Kidney (tissue), 14 donors: ENCODE results near the gene TRPV2. TPM values are rescaled to one million over a fixed set of nuclear protein-coding genes. Genes with fewer than 3 reads are reported as not detected.
"Not testable (repeated sequence)": the region's sequence is repeated elsewhere in the genome, so short reads cannot be mapped to it uniquely, and the experiment has no call there.

Experiments
- DNase-seq, 5 donors: peaks; one replicate each; pipeline ENCODE4 v3.0.0-alpha.2; 2013 to 2020
- FAIRE-seq: peaks from 2 replicates; lab custom pipeline; 2012; peaks lifted over from hg19 to GRCh38; lab: Jason Lieb, UNC
- H3K27ac ChIP-seq, 2 donors: one replicate each; pipeline ENCODE4 v1.7.0; 2013; ENCODE audit warnings: low read depth in 2 of 2, low read length in 2 of 2, inconsistent platforms in 1 of 2
- H3K27me3 ChIP-seq: one replicate; pipeline ENCODE4 v1.7.1; 2013; ENCODE audit warnings: low read length, inconsistent platforms; ENCODE audit not compliant: control insufficient read depth, insufficient read depth
- H3K36me3 ChIP-seq, 3 donors: one replicate each; pipeline versions ENCODE4 v1.7.0 to v1.7.1; 2013; ENCODE audit warnings: low read length in 3 of 3, control low read depth in 1 of 3, inconsistent platforms in 1 of 3; ENCODE audit not compliant: insufficient read depth in 3 of 3, control insufficient read depth in 2 of 3
- H3K4me1 ChIP-seq, 3 donors: one replicate each; pipeline versions ENCODE4 v1.7.0 to v1.7.1; 2013; ENCODE audit warnings: low read length in 3 of 3, inconsistent platforms in 1 of 3, low read depth in 1 of 3; ENCODE audit not compliant: control insufficient read depth in 2 of 3, insufficient read depth in 2 of 3
- H3K4me3 ChIP-seq, 3 donors: one replicate each; pipeline versions ENCODE4 v1.7.0 to v1.8.1; 2013; ENCODE audit warnings: low read length in 3 of 3, control low read depth in 1 of 3, inconsistent platforms in 1 of 3
- H3K9ac ChIP-seq, 3 donors: one replicate each; pipeline versions ENCODE4 v1.7.0 to v1.7.1; 2013; ENCODE audit warnings: low read length in 3 of 3, control low read depth in 1 of 3, inconsistent platforms in 1 of 3
- H3K9me3 ChIP-seq, 3 donors: one replicate each; pipeline versions ENCODE4 v1.7.0 to v1.7.1; 2013; ENCODE audit warnings: low read length in 3 of 3, control low read depth in 1 of 3, inconsistent platforms in 1 of 3; ENCODE audit not compliant: control insufficient read depth in 2 of 3, insufficient read depth in 1 of 3
- intact Hi-C: fragments of 100-400 bp; cut with DNase I; formaldehyde crosslinking; loops from one replicate; pipeline ENCODE4 v1.11.1; 2022
- polyA plus RNA-seq: library from polyadenylated mRNA; stranded (reverse); fragments of 350-450 nt; fragmentation: Illumina TruSeq; extraction: RNeasy Lipid Tissue Mini Kit (QIAGEN cat#74804); gene quantifications from one replicate; pipeline ENCODE4 v1.2.3, GENCODE V29; 2014; ENCODE audit warnings: low read depth, low replicate concordance; ENCODE audit not compliant: insufficient read depth
- total RNA-seq: library from RNA; stranded (reverse); fragmentation: NEBNext Ultra II Directional; extraction: Animal tissue kit (Norgen Biotek cat#: 25700); gene quantifications from one replicate; pipeline ENCODE4 v1.2.1, GENCODE V29; 2021
- TF ChIP-seq, protein P1 (sequence below): IDR thresholded peaks from 3 replicates; pipeline ENCODE4 v1.5.1; 2012; ENCODE audit warnings: mild to moderate bottlenecking, moderate library complexity, borderline replicate concordance; ENCODE audit not compliant: insufficient read depth; ENCODE audit errors: extremely low read depth
- donor health status: control.
- donor health status: control.
- donor health status: control.
- donor health status: control.
- donor health status: control.
- donor health status: DM: yes; HTN: yes; CAD: no.
- donor health status: Normal renal cell carcinoma (clear cell type).

The TRPV2 gene
- total and polyA plus RNA-seq, 2 donors from 2014 or later, result 8.6 to 18.2 TPM

DNA sequence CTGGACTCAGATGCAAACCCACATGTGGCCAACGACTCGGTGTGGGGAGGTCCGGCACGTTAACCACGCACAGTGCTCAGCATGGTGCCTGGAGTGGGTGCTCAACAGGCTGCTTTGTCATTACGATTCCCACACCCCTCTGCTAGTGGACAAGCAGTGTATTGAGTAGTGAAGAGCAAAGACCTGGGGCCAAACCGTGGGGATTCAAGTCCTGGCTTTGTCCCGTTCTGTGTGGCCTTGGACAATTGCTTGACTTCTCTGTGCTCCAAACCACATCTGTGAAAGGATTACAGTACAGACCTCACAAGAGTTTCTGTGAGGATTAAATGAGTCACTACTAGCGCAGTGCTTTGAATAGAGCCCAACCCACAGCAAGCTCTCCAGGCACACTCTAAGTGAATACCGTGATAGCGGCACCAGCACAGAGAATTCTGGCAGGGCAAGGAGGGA is 33.8 kb downstream of the TRPV2 start:
- intact Hi-C loops, result no loop called here
- Histone ChIP-seq H3K27ac (no peak overlapping the region), H3K36me3 (no peaks in the 10 kb centered on the region), H3K27me3 (no peaks in the 10 kb centered on the region), H3K4me3 (no peak overlapping the region), H3K9ac (no peak overlapping the region), H3K4me1 (peaks cover 0 to 3% (median 0%) of the 10 kb centered on the region in 3 donors), H3K9me3 (no peaks in the 10 kb centered on the region)
- DNase-seq (no peak), FAIRE-seq (no peak)
- TF ChIP-seq, protein P1, sequence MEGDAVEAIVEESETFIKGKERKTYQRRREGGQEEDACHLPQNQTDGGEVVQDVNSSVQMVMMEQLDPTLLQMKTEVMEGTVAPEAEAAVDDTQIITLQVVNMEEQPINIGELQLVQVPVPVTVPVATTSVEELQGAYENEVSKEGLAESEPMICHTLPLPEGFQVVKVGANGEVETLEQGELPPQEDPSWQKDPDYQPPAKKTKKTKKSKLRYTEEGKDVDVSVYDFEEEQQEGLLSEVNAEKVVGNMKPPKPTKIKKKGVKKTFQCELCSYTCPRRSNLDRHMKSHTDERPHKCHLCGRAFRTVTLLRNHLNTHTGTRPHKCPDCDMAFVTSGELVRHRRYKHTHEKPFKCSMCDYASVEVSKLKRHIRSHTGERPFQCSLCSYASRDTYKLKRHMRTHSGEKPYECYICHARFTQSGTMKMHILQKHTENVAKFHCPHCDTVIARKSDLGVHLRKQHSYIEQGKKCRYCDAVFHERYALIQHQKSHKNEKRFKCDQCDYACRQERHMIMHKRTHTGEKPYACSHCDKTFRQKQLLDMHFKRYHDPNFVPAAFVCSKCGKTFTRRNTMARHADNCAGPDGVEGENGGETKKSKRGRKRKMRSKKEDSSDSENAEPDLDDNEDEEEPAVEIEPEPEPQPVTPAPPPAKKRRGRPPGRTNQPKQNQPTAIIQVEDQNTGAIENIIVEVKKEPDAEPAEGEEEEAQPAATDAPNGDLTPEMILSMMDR, result no peak

DNA sequence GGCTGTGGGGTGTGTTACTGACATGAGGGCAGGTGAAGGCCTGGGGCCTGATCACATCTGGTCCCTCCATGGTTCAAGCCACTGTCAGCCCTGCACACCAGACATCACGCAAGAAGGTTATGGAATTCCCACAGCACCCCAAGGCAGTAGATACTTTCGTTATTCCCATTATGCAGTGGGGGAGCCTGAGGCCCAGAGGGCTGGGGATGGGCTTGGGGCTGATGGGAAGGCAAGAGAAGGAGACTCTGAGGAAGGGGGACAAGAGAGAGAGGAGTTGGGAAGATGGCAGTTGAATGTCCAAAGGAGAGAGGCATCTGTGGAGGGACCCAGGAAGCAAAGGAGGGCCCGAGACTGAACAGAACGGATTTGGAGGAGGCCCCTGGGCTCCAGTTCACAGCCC is 34.7 kb downstream of the TRPV2 start:
- DNase-seq, result no peak
- TF ChIP-seq, protein P1, result no peak
- Histone ChIP-seq H3K27ac (no peak overlapping the region), H3K4me1 (peaks cover 0 to 2% (median 0%) of the 10 kb centered on the region in 3 donors), H3K27me3 (no peaks in the 10 kb centered on the region), H3K36me3 (no peaks in the 10 kb centered on the region), H3K4me3 (no peak overlapping the region), H3K9me3 (no peaks in the 10 kb centered on the region), H3K9ac (no peak overlapping the region)
- intact Hi-C loops, result loop anchor here (5.0 kb wide), 1 partner anchor 72 kb away; no protein-coding TSS in a partner anchor
- no peak for FAIRE-seq

DNA sequence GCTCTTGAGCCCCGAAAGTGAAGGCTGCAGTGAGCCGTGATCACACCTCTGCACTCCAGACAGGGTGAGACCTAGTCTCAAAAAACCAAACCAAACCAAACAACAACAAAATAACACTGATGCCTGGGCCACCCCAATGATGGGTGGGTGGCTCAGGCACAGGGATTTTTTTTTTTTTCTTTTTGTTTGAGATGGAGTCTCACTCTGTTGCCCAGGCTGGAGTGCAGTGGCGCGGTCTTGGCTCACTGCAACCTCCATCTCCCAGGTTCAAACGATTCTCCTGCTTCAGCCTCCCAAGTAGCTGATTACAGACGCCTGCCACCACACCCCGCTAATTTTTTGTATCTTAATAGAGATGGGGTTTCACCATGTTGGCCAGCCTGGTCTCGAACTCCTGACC is 36.9 kb downstream of the TRPV2 start:
- H3K9me3 ChIP-seq, FAIRE-seq, H3K27me3 ChIP-seq, H3K4me1 ChIP-seq, H3K27ac ChIP-seq, DNase-seq, H3K4me3 ChIP-seq, H3K36me3 ChIP-seq, H3K9ac ChIP-seq: not testable (repeated sequence)
- intact Hi-C loops, result loop anchor here (5.0 kb wide), 1 partner anchor 70 kb away; no protein-coding TSS in a partner anchor

DNA sequence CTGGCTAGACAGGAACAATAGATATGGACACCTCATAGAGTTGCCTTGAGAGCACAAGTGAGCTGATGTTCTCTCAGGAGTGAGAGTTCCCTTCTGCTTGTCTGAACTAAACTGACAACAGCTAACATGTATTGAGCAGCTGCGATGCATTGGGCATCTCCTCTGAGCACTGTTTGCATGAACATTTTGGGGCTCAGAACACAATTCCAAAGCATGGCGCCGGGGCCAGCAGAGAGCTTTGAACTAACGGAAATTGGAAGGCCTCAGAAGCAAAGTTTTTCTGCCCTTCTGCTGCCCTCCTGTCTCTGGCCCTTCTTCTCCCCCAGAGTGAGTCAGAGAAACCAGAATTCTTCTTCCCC is 38.1 kb downstream of the TRPV2 start:
- H3K9ac ChIP-seq, result no peak overlapping the region
- no peaks in the 10 kb centered on the region for H3K9me3 ChIP-seq
- no peak for DNase-seq
- intact Hi-C loops, result loop anchor here (5.0 kb wide), 1 partner anchor 69 kb away; no protein-coding TSS in a partner anchor
- TF ChIP-seq, protein P1, result no peak
- H3K27ac ChIP-seq, result no peak overlapping the region
- peaks cover 0 to 2% (median 0%) of the 10 kb centered on the region in 3 donors for H3K4me1 ChIP-seq
- no peaks in the 10 kb centered on the region for H3K27me3 ChIP-seq
- no peak overlapping the region for H3K4me3 ChIP-seq
- no peaks in the 10 kb centered on the region for H3K36me3 ChIP-seq
- no peak for FAIRE-seq
